HCT116 (cell line): ENCODE measurements around the gene NXPH1. TPM values are rescaled to one million over a fixed set of nuclear protein-coding genes. Genes with fewer than 3 reads are reported as not detected.

ENCODE experiments used
- ATAC-seq: fragments of 200-7000 bp; cut with Tn5 transposase; 2 replicates; pipeline ENCODE4 v1.9.1; 2020; ENCODE audit warnings: mild to moderate bottlenecking, moderate library complexity
- BruUV-seq: library from RNA; stranded (reverse); fragments of 400-500 nt; replicated peaks from 2 replicates; lab custom pipeline; 2021; lab: Mats Ljungman, UMichigan
- CTCF ChIA-PET: fragments of 300-600 bp; sonication (Branson Sonifier 250); formaldehyde crosslinking; loops from one replicate; lab custom pipeline; 2021; ENCODE audit warnings: antibody characterized with exemption; lab: Charles Lee
- POLR2A ChIA-PET: fragments of 300-600, 350-600 bp; sonication (Branson Sonifier 250); formaldehyde crosslinking; loops from one replicate; lab custom pipeline; 2021; ENCODE audit warnings: antibody characterized with exemption; lab: Charles Lee
- RAD21 ChIA-PET, 2 experiments: fragments of 300-600 bp; sonication (Branson Sonifier 250); formaldehyde crosslinking; loops; one replicate each; lab custom pipeline; 2023; ENCODE audit warnings: low total read pairs in 2 of 2; ENCODE audit not compliant: uncharacterized antibody in 2 of 2, unreplicated experiment in 2 of 2, low non-redundant PET in 1 of 2; lab: Charles Lee
- DNase-seq: peaks from one replicate; pipeline ENCODE4 v3.0.0-alpha.2; 2010; ENCODE audit warnings: low read depth, low spot score
- H2AFZ ChIP-seq: fragments of 200-600 bp; shearing (Covaris generic), sonication (generic); 2 replicates; pipeline ENCODE4 v1.6.1; 2017; ENCODE audit warnings: low read depth, mixed run types, mixed read lengths, antibody characterized with exemption, low read length; ENCODE audit not compliant: poor library complexity, severe bottlenecking
- H3K27ac ChIP-seq: 2 replicates; pipeline ENCODE4 v1.5.1; 2012; ENCODE audit warnings: low read depth, low read length
- H3K27me3 ChIP-seq: fragments of 200-600 bp; sonication (generic); 2 replicates; pipeline ENCODE4 v1.6.1; 2016; ENCODE audit warnings: mixed run types, low read length, mixed read lengths; ENCODE audit not compliant: insufficient read depth
- H3K36me3 ChIP-seq, 2 experiments: fragments of 200-500 bp in 1 of 2; fragments of 200-600 bp in 1 of 2; sonication (Bioruptor generic) in 1 of 2; sonication (generic) in 1 of 2; 2 replicates each; pipeline versions ENCODE4 v1.5.1 to v1.6.1; 2014 to 2016; ENCODE audit warnings: low read length in 2 of 2, inconsistent platforms in 1 of 2, mixed read lengths in 1 of 2, mixed run types in 1 of 2; ENCODE audit not compliant: insufficient read depth in 2 of 2, control insufficient read depth in 1 of 2
- H3K4me1 ChIP-seq, 2 experiments: fragments of 200-600 bp in 1 of 2; sonication (generic) in 1 of 2; 2 replicates each; pipeline versions ENCODE4 v1.5.1 to v1.6.1; 2012 to 2017; ENCODE audit warnings: low read length in 2 of 2, inconsistent platforms in 1 of 2, mild to moderate bottlenecking in 1 of 2, mixed read lengths in 1 of 2, mixed run types in 1 of 2, moderate library complexity in 1 of 2; ENCODE audit not compliant: insufficient read depth in 2 of 2, control insufficient read depth in 1 of 2
- H3K4me2 ChIP-seq: fragments of 200-600 bp; sonication (generic); 2 replicates; pipeline ENCODE4 v1.6.1; 2017; ENCODE audit warnings: mixed run types, low read length, mixed read lengths
- H3K4me3 ChIP-seq, 2 experiments: fragments of 200-600 bp in 1 of 2; sonication (generic) in 1 of 2; replicated peaks in 1 of 2; 2 replicates each; pipeline ENCODE4 v1.5.1; 2011 to 2016; ENCODE audit warnings: low read length in 2 of 2, control low read depth in 1 of 2, low read depth in 1 of 2, mild to moderate bottlenecking in 1 of 2, mixed read lengths in 1 of 2, mixed run types in 1 of 2
- H3K79me2 ChIP-seq: fragments of 200-600 bp; sonication (generic); 2 replicates; pipeline ENCODE4 v1.6.1; 2017; ENCODE audit warnings: mild to moderate bottlenecking, mixed run types, low read length, moderate library complexity, mixed read lengths; ENCODE audit not compliant: insufficient read depth
- H3K9ac ChIP-seq: fragments of 200-600 bp; sonication (generic); 2 replicates; pipeline ENCODE4 v1.6.1; 2016; ENCODE audit warnings: low read length, mixed read lengths
- H3K9me2 ChIP-seq: fragments of 200-600 bp; sonication (generic), shearing (Covaris generic); 2 replicates; pipeline ENCODE4 v1.6.1; 2017; ENCODE audit warnings: mixed run types, mild to moderate bottlenecking, moderate library complexity; ENCODE audit not compliant: insufficient read depth
- H3K9me3 ChIP-seq, 2 experiments: fragments of 200-500 bp in 1 of 2; fragments of 200-600 bp in 1 of 2; sonication (Bioruptor generic) in 1 of 2; sonication (generic) in 1 of 2; 2 replicates each; pipeline ENCODE4 v1.6.1; 2014 to 2017; ENCODE audit warnings: low read length in 2 of 2, mixed read lengths in 2 of 2, inconsistent platforms in 1 of 2, low read depth in 1 of 2, mild to moderate bottlenecking in 1 of 2, mixed run types in 1 of 2, moderate library complexity in 1 of 2; ENCODE audit not compliant: control insufficient read depth in 1 of 2, insufficient read depth in 1 of 2
- H4K20me1 ChIP-seq: fragments of 200-600 bp; sonication (generic), shearing (Covaris generic); 2 replicates; pipeline ENCODE4 v1.6.1; 2017; ENCODE audit warnings: mixed run types, mild to moderate bottlenecking, moderate library complexity; ENCODE audit not compliant: insufficient read depth
- ATF3 ChIP-seq: IDR thresholded peaks from 2 replicates; pipeline ENCODE4 v1.6.1; 2012
- CBX3 ChIP-seq: IDR thresholded peaks from 2 replicates; pipeline ENCODE4 v1.6.1; 2012; ENCODE audit warnings: low read depth
- CEBPB ChIP-seq: IDR thresholded peaks from 2 replicates; pipeline ENCODE4 v1.6.1; 2012; ENCODE audit warnings: low read depth
- ELF1 ChIP-seq: IDR thresholded peaks from 2 replicates; pipeline ENCODE4 v1.6.1; 2012; ENCODE audit warnings: low read depth, borderline replicate concordance
- EZH2 ChIP-seq: fragments of 200-600 bp; sonication (generic); IDR thresholded peaks from 2 replicates; pipeline ENCODE4 v1.6.1; 2017; ENCODE audit warnings: antibody characterized with exemption, mixed run types
- EZH2phosphoT487 ChIP-seq: fragments of 200-600 bp; IDR thresholded peaks from 2 replicates; pipeline ENCODE4 v1.6.1; 2018; ENCODE audit warnings: antibody characterized with exemption, borderline replicate concordance
- FOSL1 ChIP-seq: IDR thresholded peaks from 2 replicates; pipeline ENCODE4 v1.6.1; 2012; ENCODE audit warnings: low read depth
- RAD21 ChIP-seq: IDR thresholded peaks from 2 replicates; pipeline ENCODE4 v1.6.1; 2012; ENCODE audit warnings: low read depth, mild to moderate bottlenecking
- SIN3A ChIP-seq: IDR thresholded peaks from 2 replicates; pipeline ENCODE4 v1.6.1; 2012; ENCODE audit warnings: low read depth
- SP1 ChIP-seq: IDR thresholded peaks from 2 replicates; pipeline ENCODE4 v1.6.1; 2012; ENCODE audit warnings: low read depth
- SRF ChIP-seq: IDR thresholded peaks from 2 replicates; pipeline ENCODE4 v1.6.1; 2012; ENCODE audit warnings: low read depth
- TCF7L2 ChIP-seq: IDR thresholded peaks from 2 replicates; pipeline ENCODE4 v1.7.0; 2011; ENCODE audit warnings: borderline replicate concordance, inconsistent platforms; ENCODE audit not compliant: insufficient read depth, insufficient read length; ENCODE audit errors: extremely low read depth
- ZNF274 ChIP-seq: fragments of 200-500 bp; sonication (Bioruptor generic); IDR thresholded peaks from 2 replicates; pipeline ENCODE4 v1.6.1; 2014; ENCODE audit warnings: mild to moderate bottlenecking, low read depth, low read length, inconsistent platforms
- intact Hi-C: fragments of 100-400 bp; cut with micrococcal nuclease; formaldehyde crosslinking; loops from 2 replicates; pipeline ENCODE4 v1.10.0; 2022
- total RNA-seq: library from RNA; stranded (reverse); gene quantifications from one replicate; pipeline ENCODE4 v1.2.1, GENCODE V29; 2021; ENCODE audit not compliant: unreplicated experiment
- TF ChIP-seq, protein P1 (sequence below): IDR thresholded peaks from 2 replicates; pipeline ENCODE4 v1.6.1; 2011; ENCODE audit warnings: mild to moderate bottlenecking, low read length, moderate library complexity; ENCODE audit not compliant: insufficient replicate concordance; ENCODE audit errors: extremely low read depth
- TF ChIP-seq, protein P2 (sequence below): IDR thresholded peaks from 2 replicates; pipeline ENCODE4 v1.6.1; 2012; ENCODE audit warnings: low read depth

The NXPH1 gene
- total RNA-seq, 1 experiment from 2014 or later, result 0.17 TPM

DNA sequence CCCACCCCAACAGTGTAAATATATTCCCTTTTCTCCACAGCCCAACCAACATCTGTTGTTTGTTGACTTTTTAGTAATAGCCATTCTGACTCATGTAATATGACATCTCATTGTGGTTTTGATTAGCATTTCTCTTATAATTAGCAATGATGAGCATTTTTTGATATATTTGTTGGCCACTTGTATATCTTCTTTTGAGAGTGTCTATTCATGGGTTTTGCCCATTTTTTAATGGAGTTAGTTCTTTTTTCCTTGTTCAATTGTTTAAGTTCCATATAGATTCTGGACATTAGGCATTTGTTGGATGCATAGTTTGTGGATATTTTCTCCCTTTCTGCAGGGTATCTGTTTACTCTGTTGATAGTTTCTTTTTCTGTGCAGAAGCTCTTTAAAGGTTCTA lies 340.1 kb downstream of the NXPH1 start:
- TF ChIP-seq EZH2phosphoT487, result no peak
- TF ChIP-seq FOSL1, result no peak
- TF ChIP-seq EZH2, result no peak
- no peak for TF ChIP-seq CBX3
- TF ChIP-seq ELF1, result no peak
- no peak for TF ChIP-seq SP1
- TF ChIP-seq SRF, result no peak
- TF ChIP-seq, protein P1, sequence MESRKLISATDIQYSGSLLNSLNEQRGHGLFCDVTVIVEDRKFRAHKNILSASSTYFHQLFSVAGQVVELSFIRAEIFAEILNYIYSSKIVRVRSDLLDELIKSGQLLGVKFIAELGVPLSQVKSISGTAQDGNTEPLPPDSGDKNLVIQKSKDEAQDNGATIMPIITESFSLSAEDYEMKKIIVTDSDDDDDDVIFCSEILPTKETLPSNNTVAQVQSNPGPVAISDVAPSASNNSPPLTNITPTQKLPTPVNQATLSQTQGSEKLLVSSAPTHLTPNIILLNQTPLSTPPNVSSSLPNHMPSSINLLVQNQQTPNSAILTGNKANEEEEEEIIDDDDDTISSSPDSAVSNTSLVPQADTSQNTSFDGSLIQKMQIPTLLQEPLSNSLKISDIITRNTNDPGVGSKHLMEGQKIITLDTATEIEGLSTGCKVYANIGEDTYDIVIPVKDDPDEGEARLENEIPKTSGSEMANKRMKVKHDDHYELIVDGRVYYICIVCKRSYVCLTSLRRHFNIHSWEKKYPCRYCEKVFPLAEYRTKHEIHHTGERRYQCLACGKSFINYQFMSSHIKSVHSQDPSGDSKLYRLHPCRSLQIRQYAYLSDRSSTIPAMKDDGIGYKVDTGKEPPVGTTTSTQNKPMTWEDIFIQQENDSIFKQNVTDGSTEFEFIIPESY, result no peak
- no peak for TF ChIP-seq SIN3A
- TF ChIP-seq TCF7L2, result no peak
- no peak for TF ChIP-seq ZNF274
- TF ChIP-seq CEBPB, result no peak
- TF ChIP-seq RAD21, result no peak
- no peak for TF ChIP-seq ATF3
- TF ChIP-seq, protein P2, sequence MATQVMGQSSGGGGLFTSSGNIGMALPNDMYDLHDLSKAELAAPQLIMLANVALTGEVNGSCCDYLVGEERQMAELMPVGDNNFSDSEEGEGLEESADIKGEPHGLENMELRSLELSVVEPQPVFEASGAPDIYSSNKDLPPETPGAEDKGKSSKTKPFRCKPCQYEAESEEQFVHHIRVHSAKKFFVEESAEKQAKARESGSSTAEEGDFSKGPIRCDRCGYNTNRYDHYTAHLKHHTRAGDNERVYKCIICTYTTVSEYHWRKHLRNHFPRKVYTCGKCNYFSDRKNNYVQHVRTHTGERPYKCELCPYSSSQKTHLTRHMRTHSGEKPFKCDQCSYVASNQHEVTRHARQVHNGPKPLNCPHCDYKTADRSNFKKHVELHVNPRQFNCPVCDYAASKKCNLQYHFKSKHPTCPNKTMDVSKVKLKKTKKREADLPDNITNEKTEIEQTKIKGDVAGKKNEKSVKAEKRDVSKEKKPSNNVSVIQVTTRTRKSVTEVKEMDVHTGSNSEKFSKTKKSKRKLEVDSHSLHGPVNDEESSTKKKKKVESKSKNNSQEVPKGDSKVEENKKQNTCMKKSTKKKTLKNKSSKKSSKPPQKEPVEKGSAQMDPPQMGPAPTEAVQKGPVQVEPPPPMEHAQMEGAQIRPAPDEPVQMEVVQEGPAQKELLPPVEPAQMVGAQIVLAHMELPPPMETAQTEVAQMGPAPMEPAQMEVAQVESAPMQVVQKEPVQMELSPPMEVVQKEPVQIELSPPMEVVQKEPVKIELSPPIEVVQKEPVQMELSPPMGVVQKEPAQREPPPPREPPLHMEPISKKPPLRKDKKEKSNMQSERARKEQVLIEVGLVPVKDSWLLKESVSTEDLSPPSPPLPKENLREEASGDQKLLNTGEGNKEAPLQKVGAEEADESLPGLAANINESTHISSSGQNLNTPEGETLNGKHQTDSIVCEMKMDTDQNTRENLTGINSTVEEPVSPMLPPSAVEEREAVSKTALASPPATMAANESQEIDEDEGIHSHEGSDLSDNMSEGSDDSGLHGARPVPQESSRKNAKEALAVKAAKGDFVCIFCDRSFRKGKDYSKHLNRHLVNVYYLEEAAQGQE, result no peak
- no TSS peak for BruUV-seq
- H3K9me2 ChIP-seq, result no peaks in the 10 kb centered on the region
- no peak overlapping the region for H3K4me3 ChIP-seq
- H3K27ac ChIP-seq, result no peak overlapping the region
- no peaks in the 10 kb centered on the region for H3K79me2 ChIP-seq
- H4K20me1 ChIP-seq, result no peaks in the 10 kb centered on the region
- H3K36me3 ChIP-seq, result no peaks in the 10 kb centered on the region
- DNase-seq (no peak), ATAC-seq (no peak)
- intact Hi-C loops, result no loop called here
- H3K4me1 ChIP-seq, result no peaks in the 10 kb centered on the region
- H3K9ac ChIP-seq, result no peak overlapping the region
- CTCF ChIA-PET, result no interaction called here
- RAD21 ChIA-PET, result no interaction called here
- POLR2A ChIA-PET, result no interaction called here
- peaks cover 5 to 7% of the 10 kb centered on the region in 2 experiments; a peak in 1 of 4 replicates for H3K9me3 ChIP-seq
- no peak overlapping the region for H2AFZ ChIP-seq
- H3K27me3 ChIP-seq, result no peaks in the 10 kb centered on the region
- H3K4me2 ChIP-seq, result no peak overlapping the region
